RWPE2 (cell line): ENCODE data around the gene DTX4.

ENCODE experiments used
- ATAC-seq: fragments of 200-7000 bp; cut with Tn5 transposase; 3 replicates; pipeline ENCODE4 v1.9.1; 2021; ENCODE audit warnings: low read depth
- DNase-seq: peaks from one replicate; pipeline ENCODE4 v3.0.0-alpha.2; 2020; ENCODE audit warnings: low spot score
- H3K27ac ChIP-seq: fragments of 450-650 bp; 2 replicates; pipeline ENCODE4 v1.5.1; 2017; ENCODE audit warnings: mild to moderate bottlenecking; ENCODE audit not compliant: poor library complexity, severe bottlenecking
- H3K27me3 ChIP-seq: fragments of 250-450 bp; sonication (Bioruptor Pico); 2 replicates; pipeline ENCODE4 v1.5.1; 2021; ENCODE audit warnings: mild to moderate bottlenecking, moderate library complexity; ENCODE audit not compliant: insufficient read depth, poor library complexity, severe bottlenecking
- H3K36me3 ChIP-seq: fragments of 250-450 bp; sonication (Bioruptor Pico); 2 replicates; pipeline ENCODE4 v1.5.1; 2020; ENCODE audit warnings: low read depth, mild to moderate bottlenecking, moderate library complexity
- H3K4me1 ChIP-seq: fragments of 250-450 bp; sonication (Bioruptor Pico); 2 replicates; pipeline ENCODE4 v1.5.1; 2021; ENCODE audit warnings: mild to moderate bottlenecking, moderate library complexity; ENCODE audit not compliant: insufficient read depth, poor library complexity, severe bottlenecking
- H3K4me3 ChIP-seq: fragments of 250-450 bp; sonication (Bioruptor Pico); 2 replicates; pipeline ENCODE4 v1.5.1; 2021; ENCODE audit warnings: mild to moderate bottlenecking, moderate library complexity; ENCODE audit not compliant: severe bottlenecking
- H3K9me3 ChIP-seq: fragments of 250-450 bp; sonication (Bioruptor Pico); 2 replicates; pipeline ENCODE4 v1.5.1; 2021; ENCODE audit warnings: mild to moderate bottlenecking, moderate library complexity; ENCODE audit not compliant: severe bottlenecking
- TF ChIP-seq, protein P1 (sequence below): fragments of 450-650 bp; IDR thresholded peaks from one replicate; pipeline ENCODE4 v1.5.1; 2017; ENCODE audit warnings: mild to moderate bottlenecking, moderate library complexity; ENCODE audit not compliant: poor library complexity, severe bottlenecking

DTX4 gene

DNA sequence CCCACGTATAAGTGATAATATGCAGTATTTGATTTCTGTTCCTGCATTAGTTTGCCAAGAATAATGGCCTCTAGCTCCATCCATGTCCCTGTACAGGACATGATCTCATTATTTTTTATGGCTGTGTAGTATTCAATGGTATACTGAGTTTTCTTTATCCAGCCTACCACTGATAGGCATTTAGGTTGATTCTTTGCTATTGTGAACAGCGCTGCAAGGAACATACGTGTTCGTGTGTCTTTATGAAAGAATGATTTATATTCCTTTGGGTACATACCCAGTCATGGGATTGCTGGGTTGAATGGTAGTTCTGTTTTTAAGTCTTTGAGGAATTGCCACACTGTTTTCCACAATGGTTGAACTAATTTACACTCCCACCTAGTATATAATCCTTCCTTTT lies 30.7 kb upstream of the DTX4 start:
- Histone ChIP-seq H3K27ac (peak overlapping the region; percentile 84), H3K4me1 (peaks cover 15% of the 10 kb centered on the region), H3K36me3 (peaks cover 11% of the 10 kb centered on the region), H3K9me3 (no peaks in the 10 kb centered on the region), H3K27me3 (no peaks in the 10 kb centered on the region), H3K4me3 (no peak overlapping the region)
- ATAC-seq (no peak), DNase-seq (no peak)
- TF ChIP-seq, protein P1, sequence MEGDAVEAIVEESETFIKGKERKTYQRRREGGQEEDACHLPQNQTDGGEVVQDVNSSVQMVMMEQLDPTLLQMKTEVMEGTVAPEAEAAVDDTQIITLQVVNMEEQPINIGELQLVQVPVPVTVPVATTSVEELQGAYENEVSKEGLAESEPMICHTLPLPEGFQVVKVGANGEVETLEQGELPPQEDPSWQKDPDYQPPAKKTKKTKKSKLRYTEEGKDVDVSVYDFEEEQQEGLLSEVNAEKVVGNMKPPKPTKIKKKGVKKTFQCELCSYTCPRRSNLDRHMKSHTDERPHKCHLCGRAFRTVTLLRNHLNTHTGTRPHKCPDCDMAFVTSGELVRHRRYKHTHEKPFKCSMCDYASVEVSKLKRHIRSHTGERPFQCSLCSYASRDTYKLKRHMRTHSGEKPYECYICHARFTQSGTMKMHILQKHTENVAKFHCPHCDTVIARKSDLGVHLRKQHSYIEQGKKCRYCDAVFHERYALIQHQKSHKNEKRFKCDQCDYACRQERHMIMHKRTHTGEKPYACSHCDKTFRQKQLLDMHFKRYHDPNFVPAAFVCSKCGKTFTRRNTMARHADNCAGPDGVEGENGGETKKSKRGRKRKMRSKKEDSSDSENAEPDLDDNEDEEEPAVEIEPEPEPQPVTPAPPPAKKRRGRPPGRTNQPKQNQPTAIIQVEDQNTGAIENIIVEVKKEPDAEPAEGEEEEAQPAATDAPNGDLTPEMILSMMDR = no peak

DNA sequence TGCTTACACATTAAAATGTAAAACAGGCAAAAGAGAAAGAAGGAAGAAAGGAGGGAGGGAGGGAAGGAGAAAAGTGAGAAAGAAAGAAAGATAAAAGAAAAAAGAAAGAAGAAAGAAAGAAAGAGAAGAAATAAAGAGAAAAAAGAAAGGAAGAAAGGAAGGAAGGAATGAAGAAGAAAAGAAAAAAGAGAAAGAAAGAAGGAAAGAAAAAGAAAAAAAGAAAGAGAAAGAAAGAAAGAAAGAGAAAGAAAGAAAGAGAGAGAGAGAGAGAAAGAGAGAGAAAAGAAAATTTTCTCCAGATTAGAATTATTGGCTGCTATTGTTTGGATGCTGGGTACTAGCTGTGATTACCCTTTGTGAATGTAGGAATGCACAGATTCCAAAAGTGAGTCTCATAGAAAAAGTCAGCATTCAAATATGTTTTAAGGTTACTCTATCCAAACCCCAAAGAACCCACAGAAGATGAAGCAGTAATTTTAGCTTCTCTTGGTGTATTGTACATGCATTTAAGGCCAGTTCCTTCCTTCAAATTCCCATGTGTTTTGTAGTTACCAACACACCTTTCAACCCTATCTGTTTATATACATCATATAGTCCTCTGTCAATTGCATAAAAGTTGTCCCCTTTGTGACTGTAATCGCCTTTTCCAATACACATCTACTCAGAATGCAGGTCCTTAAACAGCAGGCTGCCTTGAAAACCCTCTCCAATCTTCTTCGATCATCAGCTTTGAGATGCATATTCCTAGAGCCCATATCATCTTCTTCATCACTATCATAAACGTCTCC lies 30.1 kb upstream of the DTX4 start:
- peak overlapping the region; percentile 84 for H3K27ac ChIP-seq
- H3K4me3 ChIP-seq = peak overlapping the region; percentile 84
- H3K4me1 ChIP-seq = peaks cover 22% of the 10 kb centered on the region
- DNase-seq = no peak
- H3K9me3 ChIP-seq = no peaks in the 10 kb centered on the region
- H3K27me3 ChIP-seq = no peaks in the 10 kb centered on the region
- TF ChIP-seq, protein P1 = no peak
- ATAC-seq = no peak
- H3K36me3 ChIP-seq = peaks cover 18% of the 10 kb centered on the region

DNA sequence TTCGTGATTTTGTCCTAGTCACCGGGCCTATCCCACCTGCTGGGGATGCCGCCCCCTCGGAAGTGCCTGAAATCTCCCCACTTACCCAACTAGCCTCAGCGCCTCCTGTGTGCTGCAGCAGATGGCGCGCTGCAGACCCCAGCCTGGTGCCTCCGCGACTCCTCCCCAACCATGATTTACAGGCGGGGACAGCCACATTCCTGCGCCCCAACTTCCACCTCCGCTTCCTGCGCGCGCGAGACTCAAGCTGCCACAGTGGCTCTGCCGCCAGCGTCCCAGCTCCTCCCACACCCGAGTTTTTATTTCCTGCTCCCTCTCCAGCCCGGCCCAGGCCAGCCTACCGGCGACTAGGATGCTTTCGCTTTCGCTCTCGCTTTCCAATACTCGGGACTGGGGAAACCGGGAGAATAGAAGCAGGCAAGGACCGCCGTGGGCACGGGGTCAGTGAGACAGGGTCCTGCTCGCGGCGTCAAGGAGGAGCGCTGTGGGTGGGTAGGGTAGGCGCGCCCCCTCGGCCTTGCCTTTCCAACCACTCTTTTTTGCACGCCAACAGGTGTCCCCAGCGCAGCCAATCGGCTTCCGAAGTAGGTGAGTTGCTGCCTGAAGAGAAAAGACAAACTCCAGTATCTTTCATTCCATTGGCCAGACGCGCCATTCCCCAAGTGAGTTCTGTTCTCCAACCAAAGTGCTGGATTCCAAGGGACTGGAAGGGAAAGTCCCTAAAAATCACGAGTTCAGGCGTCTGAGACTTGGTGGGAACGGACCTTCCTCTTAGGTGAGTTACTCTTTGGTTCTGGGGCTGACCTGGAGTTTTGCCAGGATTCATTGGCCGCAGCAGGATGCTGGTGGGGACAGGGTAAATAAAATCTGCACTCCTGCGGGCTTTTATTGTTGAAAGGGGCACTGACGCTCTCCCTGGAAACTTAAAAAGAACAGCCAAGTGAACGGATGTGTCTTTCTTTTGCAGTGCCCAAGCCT lies 29.1 kb upstream of the DTX4 start, which contains the start of gene FAM111A:
Gene FAM111A, plus strand, starts transcription at position 327 of the 978 bp plus-strand sequence. CDS start 6,017 bp downstream, outside the sequence.
- Histone ChIP-seq H3K36me3 (peaks cover 28% of the 10 kb centered on the region), H3K27ac (peak within 1 kb of the TSS; percentile 84), H3K9me3 (no peaks in the 10 kb centered on the region), H3K27me3 (no peaks in the 10 kb centered on the region), H3K4me3 (peak within 1 kb of the TSS; percentile 84), H3K4me1 (peaks cover 22% of the 10 kb centered on the region)
- TF ChIP-seq, protein P1 = peak; percentile 53
- ATAC-seq (peak; percentile 77), DNase-seq (peak; percentile 90)

DNA sequence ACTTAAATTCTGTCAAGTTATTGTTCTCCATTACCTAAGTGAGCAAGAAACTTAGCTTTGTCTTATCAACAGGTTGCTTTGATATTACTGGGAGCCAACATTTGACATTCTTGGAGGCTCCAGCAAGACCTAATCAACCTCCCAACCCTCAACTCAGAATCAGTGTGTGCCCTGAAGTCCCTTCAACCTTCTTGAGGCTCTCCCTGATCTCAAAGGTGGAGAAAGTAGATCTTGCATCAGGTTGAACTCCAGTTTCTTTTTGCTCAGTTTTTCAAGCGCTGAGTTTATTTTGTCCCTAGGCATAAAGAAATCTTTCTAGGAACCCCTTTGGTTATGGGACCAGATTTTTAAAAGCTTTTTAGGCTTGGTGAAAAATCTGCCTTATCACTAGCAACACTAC lies 27.8 kb upstream of the DTX4 start:
- H3K4me3 ChIP-seq = peak overlapping the region; percentile 43
- no peaks in the 10 kb centered on the region for H3K27me3 ChIP-seq
- peak overlapping the region; percentile 84 for H3K27ac ChIP-seq
- peaks cover 38% of the 10 kb centered on the region for H3K36me3 ChIP-seq
- ATAC-seq (no peak), DNase-seq (no peak)
- no peaks in the 10 kb centered on the region for H3K9me3 ChIP-seq
- H3K4me1 ChIP-seq = peaks cover 22% of the 10 kb centered on the region
- TF ChIP-seq, protein P1 = no peak
